H1 (cell line): Measurements from ENCODE around the gene UBE2O. TPM values are rescaled to one million over a fixed set of nuclear protein-coding genes. Genes with fewer than 3 reads are reported as not detected.

Source experiments
- CTCF ChIA-PET: fragments of 300-600 bp; sonication (Branson Sonifier 250); formaldehyde crosslinking; loops from one replicate; lab custom pipeline; 2021; ENCODE audit not compliant: partially characterized antibody; lab: Charles Lee
- POLR2A ChIA-PET: fragments of 300-600 bp; sonication (Branson Sonifier 250); formaldehyde crosslinking; loops from one replicate; lab custom pipeline; 2021; ENCODE audit warnings: inconsistent platforms; ENCODE audit not compliant: partially characterized antibody; lab: Charles Lee
- DNase-seq, 2 experiments: peaks; one replicate each; pipeline versions ENCODE4 v3.0.0 to v3.0.0-alpha.2; 2010 to 2022; ENCODE audit warnings: low spot score in 2 of 2, low read depth in 1 of 2, mixed read lengths in 1 of 2
- FAIRE-seq: peaks from 2 replicates; lab custom pipeline; 2011; peaks lifted over from hg19 to GRCh38; lab: Jason Lieb, UNC
- H2AFZ ChIP-seq: 2 replicates; pipeline ENCODE4 v1.8.1; 2012; ENCODE audit warnings: low read length, inconsistent platforms
- H2AK5ac ChIP-seq: 2 replicates; pipeline ENCODE4 v1.6.1; 2013; ENCODE audit warnings: low read depth, low read length
- H2BK120ac ChIP-seq: replicated peaks from 2 replicates; pipeline ENCODE3; 2013; ENCODE audit warnings: low read depth, low read length, inconsistent platforms
- H2BK12ac ChIP-seq: 2 replicates; pipeline ENCODE4 v1.6.1; 2013; ENCODE audit warnings: low read depth, low read length
- H2BK15ac ChIP-seq: 2 replicates; pipeline ENCODE4 v1.6.1; 2013; ENCODE audit warnings: low read length
- H2BK20ac ChIP-seq: 2 replicates; pipeline ENCODE4 v1.6.1; 2013; ENCODE audit warnings: low read length
- H2BK5ac ChIP-seq: 2 replicates; pipeline ENCODE4 v1.6.1; 2013; ENCODE audit warnings: low read depth, low read length
- H3K14ac ChIP-seq: 2 replicates; pipeline ENCODE4 v1.6.1; 2013; ENCODE audit warnings: inconsistent platforms; ENCODE audit not compliant: insufficient read length
- H3K18ac ChIP-seq: 2 replicates; pipeline ENCODE4 v1.6.1; 2013; ENCODE audit warnings: low read length; ENCODE audit errors: extremely low read depth
- H3K23ac ChIP-seq: 2 replicates; pipeline ENCODE4 v1.6.1; 2013; ENCODE audit warnings: inconsistent platforms; ENCODE audit not compliant: insufficient read length
- H3K23me2 ChIP-seq: 2 replicates; pipeline ENCODE4 v1.6.1; 2013; ENCODE audit warnings: low read depth, low read length
- H3K27ac ChIP-seq: 2 replicates; pipeline ENCODE4 v1.6.1; 2011; ENCODE audit warnings: low read depth, low read length, inconsistent platforms
- H3K27me3 ChIP-seq, 4 experiments: replicated peaks in 1 of 4; 1 replicate in 1 of 4; 2 replicates in 3 of 4; pipeline versions ENCODE4 v1.6.1 to v1.8.1; 2011 to 2013; ENCODE audit warnings: low read length in 3 of 4, mild to moderate bottlenecking in 3 of 4, inconsistent platforms in 2 of 4, mixed read lengths in 2 of 4, moderate library complexity in 1 of 4; ENCODE audit not compliant: control insufficient read depth in 3 of 4, insufficient read depth in 3 of 4; ENCODE audit errors: extremely low read depth in 1 of 4
- H3K36me3 ChIP-seq, 4 experiments: 2 replicates each; pipeline versions ENCODE4 v1.6.1 to v1.8.1; 2011 to 2013; ENCODE audit warnings: mild to moderate bottlenecking in 4 of 4, low read length in 3 of 4, moderate library complexity in 2 of 4, control low read depth in 1 of 4, inconsistent platforms in 1 of 4; ENCODE audit not compliant: insufficient read depth in 4 of 4, control insufficient read depth in 2 of 4
- H3K4ac ChIP-seq: replicated peaks from 2 replicates; pipeline ENCODE3; 2013; ENCODE audit warnings: low read length, low read depth, mixed read lengths, inconsistent platforms; ENCODE audit not compliant: insufficient read length
- H3K4me1 ChIP-seq, 4 experiments: replicated peaks in 1 of 4; 1 replicate in 1 of 4; 2 replicates in 3 of 4; pipeline versions ENCODE4 v1.6.1 to v1.8.1; 2011 to 2013; ENCODE audit warnings: low read length in 3 of 4, inconsistent platforms in 2 of 4, mixed read lengths in 1 of 4; ENCODE audit not compliant: insufficient read depth in 4 of 4, control insufficient read depth in 3 of 4
- H3K4me2 ChIP-seq, 2 experiments: 2 replicates each; pipeline versions ENCODE4 v1.6.1 to v1.8.1; 2011 to 2013; ENCODE audit warnings: low read depth in 2 of 2, low read length in 2 of 2, control low read depth in 1 of 2, inconsistent platforms in 1 of 2, mild to moderate bottlenecking in 1 of 2; ENCODE audit not compliant: insufficient read depth in 1 of 2
- H3K4me3 ChIP-seq, 4 experiments: fragments of 200-600, 300-600 bp in 1 of 4; sonication (generic), shearing (Covaris generic), sonication (Bioruptor Twin) in 1 of 4; 2 replicates each; pipeline versions ENCODE4 v1.5.1 to v1.8.1; 2011 to 2016; ENCODE audit warnings: low read length in 4 of 4, low read depth in 3 of 4, control low read depth in 2 of 4, inconsistent platforms in 2 of 4, mild to moderate bottlenecking in 2 of 4, mixed read lengths in 1 of 4, moderate library complexity in 1 of 4; ENCODE audit not compliant: insufficient read depth in 2 of 4; ENCODE audit errors: extremely low read depth in 1 of 4
- H3K56ac ChIP-seq: replicated peaks from 2 replicates; pipeline ENCODE3; 2013; ENCODE audit warnings: low read depth, mild to moderate bottlenecking, mixed read lengths, low read length, inconsistent platforms; ENCODE audit not compliant: insufficient read length
- H3K79me1 ChIP-seq: 2 replicates; pipeline ENCODE4 v1.6.1; 2013; ENCODE audit warnings: low read depth, low read length, control low read depth
- H3K79me2 ChIP-seq, 2 experiments: 2 replicates each; pipeline versions ENCODE4 v1.6.1 to v1.8.1; 2012 to 2013; ENCODE audit warnings: low read length in 2 of 2, mild to moderate bottlenecking in 2 of 2, inconsistent platforms in 1 of 2; ENCODE audit not compliant: insufficient read depth in 2 of 2, control insufficient read depth in 1 of 2
- H3K9ac ChIP-seq, 4 experiments: replicated peaks in 1 of 4; 1 replicate in 1 of 4; 2 replicates in 3 of 4; pipeline versions ENCODE4 v1.6.1 to v1.8.1; 2011 to 2013; ENCODE audit warnings: low read depth in 3 of 4, low read length in 3 of 4, control low read depth in 2 of 4, mild to moderate bottlenecking in 2 of 4, moderate library complexity in 2 of 4, inconsistent platforms in 1 of 4; ENCODE audit errors: extremely low read depth in 1 of 4
- H3K9me3 ChIP-seq, 2 experiments: 2 replicates each; pipeline versions ENCODE4 v1.6.1 to v1.8.1; 2012 to 2013; ENCODE audit warnings: mild to moderate bottlenecking in 2 of 2, moderate library complexity in 2 of 2, control low read depth in 1 of 2, inconsistent platforms in 1 of 2, low read depth in 1 of 2, low read length in 1 of 2, mixed read lengths in 1 of 2; ENCODE audit not compliant: insufficient read depth in 2 of 2
- H4K20me1 ChIP-seq, 2 experiments: replicated peaks in 1 of 2; 2 replicates each; pipeline versions ENCODE3 to v1.8.1; 2011 to 2013; ENCODE audit warnings: inconsistent platforms in 2 of 2, low read length in 2 of 2, mild to moderate bottlenecking in 1 of 2; ENCODE audit not compliant: insufficient read depth in 2 of 2, control insufficient read depth in 1 of 2
- H4K5ac ChIP-seq: 2 replicates; pipeline ENCODE4 v1.6.1; 2013; ENCODE audit warnings: low read length, low read depth, mixed read lengths, inconsistent platforms; ENCODE audit not compliant: insufficient read length
- H4K8ac ChIP-seq: 2 replicates; pipeline ENCODE4 v1.8.0; 2013; ENCODE audit warnings: mild to moderate bottlenecking, moderate library complexity, low read length, inconsistent platforms; ENCODE audit not compliant: insufficient read depth; ENCODE audit errors: extremely low read depth
- H4K91ac ChIP-seq: replicated peaks from 2 replicates; pipeline ENCODE3; 2013; ENCODE audit warnings: low read length, mixed read lengths, inconsistent platforms; ENCODE audit not compliant: insufficient read length
- CREB1 ChIP-seq: IDR thresholded peaks from 2 replicates; pipeline ENCODE4 v1.6.1; 2012; ENCODE audit warnings: inconsistent platforms
- CTBP2 ChIP-seq: IDR thresholded peaks from 2 replicates; pipeline ENCODE4 v1.7.0; 2011; ENCODE audit warnings: borderline replicate concordance, mild to moderate bottlenecking, moderate library complexity, mixed read lengths, low read length; ENCODE audit not compliant: insufficient read depth, insufficient read length
- KDM5A ChIP-seq: fragments of 200-600 bp; IDR thresholded peaks from 2 replicates; pipeline ENCODE4 v1.7.1; 2012; ENCODE audit warnings: mild to moderate bottlenecking, low read length, inconsistent platforms, mixed read lengths
- MAFK ChIP-seq: IDR thresholded peaks from 2 replicates; pipeline ENCODE4 v1.6.1; 2012; ENCODE audit warnings: low read depth, mild to moderate bottlenecking, improper control_type of control experiment, low read length
- NRF1 ChIP-seq: IDR thresholded peaks from 2 replicates; pipeline ENCODE4 v1.6.1; 2011; ENCODE audit warnings: mild to moderate bottlenecking, low read depth, low read length, improper control_type of control experiment
- POLR2AphosphoS5 ChIP-seq: IDR thresholded peaks from 2 replicates; pipeline ENCODE4 v1.6.1; 2011; ENCODE audit warnings: low read depth, low read length
- RFX5 ChIP-seq: IDR thresholded peaks from 2 replicates; pipeline ENCODE4 v1.6.1; 2011; ENCODE audit warnings: low read depth, low read length, improper control_type of control experiment, borderline replicate concordance
- RNF2 ChIP-seq: fragments of 200-900, 300-1000 bp; sonication (generic); IDR thresholded peaks from 2 replicates; pipeline ENCODE4 v1.7.1; 2016; ENCODE audit warnings: borderline replicate concordance, low read depth, mild to moderate bottlenecking, antibody characterized with exemption, low read length; ENCODE audit not compliant: poor library complexity, severe bottlenecking; ENCODE audit errors: missing control alignments
- TAF1 ChIP-seq: IDR thresholded peaks from 2 replicates; pipeline ENCODE4 v1.6.1; 2011; ENCODE audit warnings: mild to moderate bottlenecking, low read depth, low read length
- TCF12 ChIP-seq: IDR thresholded peaks from 2 replicates; pipeline ENCODE4 v1.6.1; 2011; ENCODE audit warnings: low read depth, mild to moderate bottlenecking, low read length
- WGBS, 2 experiments: shearing (Covaris generic) in 1 of 2; methylation state at CpG; one replicate each; pipeline versions ENCODE4 v1.1.6 to v1.1.7; 2013 to 2015; ENCODE audit warnings: low lambda C conversion rate in 2 of 2, mixed read lengths in 2 of 2, inconsistent platforms in 1 of 2, low coverage in 1 of 2, missing lambda C conversion rate in 1 of 2; ENCODE audit not compliant: insufficient replicate concordance in 2 of 2, insufficient coverage in 1 of 2, insufficient read length in 1 of 2; ENCODE audit errors: extremely low coverage in 1 of 2, missing lambda C conversion rate in 1 of 2; 5-methylcytosine and 5-hydroxymethylcytosine counted together
- polyA plus RNA-seq, 7 experiments: library from polyadenylated mRNA; depleted of rRNA in 3 of 7; stranded (reverse) in 5 of 7; unstranded in 2 of 7; fragments of >200 nt in 5 of 7; fragments of 200-250 nt in 2 of 7; gene quantifications; 1 replicate in 5 of 7; 2 replicates in 1 of 7; 4 replicates in 1 of 7; pipeline versions ENCODE4 v1.2.1 to v1.2.3, GENCODE V29; 2011 to 2013; ENCODE audit warnings: missing spikeins in 2 of 7, mixed read lengths in 2 of 7
- total RNA-seq: library from RNA; stranded (reverse); fragmentation: NEBNext Ultra II Directional; extraction: Animal tissue kit (Norgen Biotek cat#: 25700); gene quantifications from 2 replicates; pipeline ENCODE4 v1.2.1, GENCODE V29; 2021
- TF ChIP-seq, protein P1 (sequence below): IDR thresholded peaks from 2 replicates; pipeline ENCODE4 v1.6.1; 2011; ENCODE audit warnings: low read length, improper control_type of control experiment

UBE2O gene
- total and polyA plus RNA-seq, 2 of the 8 experiments (the other 6 are each of a cell fraction or from before 2014, with no cell fraction given): 24.4 to 63.0 TPM

DNA sequence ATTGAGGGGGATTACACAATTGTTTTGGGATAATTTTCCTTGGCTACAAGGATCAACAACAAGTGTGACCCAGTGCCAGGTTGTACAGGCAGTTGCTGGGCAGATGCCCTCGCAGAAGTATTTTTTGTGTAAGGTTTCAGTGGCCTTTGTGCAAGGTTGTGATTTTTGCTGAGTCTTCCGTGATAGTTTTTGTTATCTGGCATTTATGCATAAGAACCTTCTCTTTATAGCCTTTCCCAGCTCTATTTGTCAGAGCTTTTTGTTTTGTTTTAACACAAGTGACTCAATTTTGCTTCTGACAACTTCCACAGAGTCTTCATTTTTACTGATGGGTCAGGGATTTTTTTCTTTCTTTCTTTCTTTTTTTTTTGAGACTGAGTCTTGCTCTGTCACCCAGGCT lies 92.5 kb downstream of the UBE2O start:
- Histone ChIP-seq H2BK12ac (no peak overlapping the region), H3K27me3 (no peaks in the 10 kb centered on the region), H4K8ac (no peak overlapping the region), H3K18ac (no peak overlapping the region), H3K9ac (no peak overlapping the region), H3K4ac (no peak overlapping the region), H3K9me3 (no peaks in the 10 kb centered on the region), H3K4me2 (no peak overlapping the region), H2AK5ac (no peak overlapping the region), H3K27ac (no peak overlapping the region), H2BK120ac (no peak overlapping the region), H2BK15ac (no peak overlapping the region), H4K91ac (no peak overlapping the region), H3K14ac (no peak overlapping the region), H2BK20ac (no peak overlapping the region), H3K79me1 (no peaks in the 10 kb centered on the region), H3K56ac (no peak overlapping the region), H3K4me1 (no peaks in the 10 kb centered on the region), H3K79me2 (no peaks in the 10 kb centered on the region), H2AFZ (no peak overlapping the region), H3K4me3 (no peak overlapping the region), H2BK5ac (no peak overlapping the region), H4K5ac (no peak overlapping the region), H3K23ac (no peak overlapping the region), H3K36me3 (no peaks in the 10 kb centered on the region), H3K23me2 (no peaks in the 10 kb centered on the region), H4K20me1 (no peaks in the 10 kb centered on the region)
- 95% methylated on average over 2 of the region's 2 CpGs; no CpG with 5 or more reads in 1 of the 2 experiments for WGBS, 2 experiments
- TF ChIP-seq TCF12 (no peak), TAF1 (no peak), RNF2 (no peak), CREB1 (no peak), CTBP2 (no peak), NRF1 (no peak), RFX5 (no peak), POLR2AphosphoS5 (no peak), MAFK (no peak), KDM5A (no peak)
- TF ChIP-seq, protein P1, sequence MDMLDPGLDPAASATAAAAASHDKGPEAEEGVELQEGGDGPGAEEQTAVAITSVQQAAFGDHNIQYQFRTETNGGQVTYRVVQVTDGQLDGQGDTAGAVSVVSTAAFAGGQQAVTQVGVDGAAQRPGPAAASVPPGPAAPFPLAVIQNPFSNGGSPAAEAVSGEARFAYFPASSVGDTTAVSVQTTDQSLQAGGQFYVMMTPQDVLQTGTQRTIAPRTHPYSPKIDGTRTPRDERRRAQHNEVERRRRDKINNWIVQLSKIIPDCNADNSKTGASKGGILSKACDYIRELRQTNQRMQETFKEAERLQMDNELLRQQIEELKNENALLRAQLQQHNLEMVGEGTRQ: no peak
- DNase-seq: no peak
- ChIA-PET POLR2A (no interaction called here), CTCF (interaction anchor here (0.6 to 29.3 kb wide), 2 partner anchors 26 to 91 kb away, joined by 3 to 635 read pairs; partner anchors contain the start of gene SPHK1)
- FAIRE-seq: no peak
